ENCODE data around the gene FITM2.

FITM2 gene

GRCh38 chr20:44280387-44280786 is 30.6 kb downstream of the FITM2 start:
- DNase-seq (ENCODE audit: low spot score), result no peak

GRCh38 chr20:44279228-44279627 is 31.8 kb downstream of the FITM2 start:
- DNase-seq (ENCODE audit: low spot score), result no peak

GRCh38 chr20:44274303-44275017 is 36.5 kb downstream of the FITM2 start:
- DNase-seq (ENCODE audit: low spot score), result no peak

- DNase-seq (ENCODE audit: low spot score), result no peak
Measured at GRCh38 chr20:44273231-44274215, 37.5 kb downstream of the FITM2 start.

- no peak for DNase-seq (ENCODE audit: low spot score)
Measured at GRCh38 chr20:44271915-44272663, 38.9 kb downstream of the FITM2 start.

GRCh38 chr20:44268802-44269201 is 42.2 kb downstream of the FITM2 start:
- no peak for DNase-seq (ENCODE audit: low spot score)

- no peak for DNase-seq (ENCODE audit: low spot score)
Measured at GRCh38 chr20:44264287-44264686, 46.7 kb downstream of the FITM2 start.

GRCh38 chr20:44258226-44258890 is 52.6 kb downstream of the FITM2 start:
- no peak for DNase-seq (ENCODE audit: low spot score)

GRCh38 chr20:44256961-44257360 is 54.0 kb downstream of the FITM2 start:
- no peak for DNase-seq (ENCODE audit: low spot score)

- no peak for DNase-seq (ENCODE audit: low spot score)
Measured at GRCh38 chr20:44255942-44256341, 55.1 kb downstream of the FITM2 start.

GRCh38 chr20:44254073-44254472 is 56.9 kb downstream of the FITM2 start:
- no peak for DNase-seq (ENCODE audit: low spot score)

- DNase-seq (ENCODE audit: low spot score), result no peak
Measured at GRCh38 chr20:44253528-44253927, 57.5 kb downstream of the FITM2 start.

All from kidney capillary endothelial cell (primary cell).